Vagina (tissue), 2 donors: ENCODE measurements around the gene ZNHIT1. TPM values are rescaled to one million over a fixed set of nuclear protein-coding genes. Genes with fewer than 3 reads are reported as not detected.
A peak's percentile ranks its signal among the peaks of the same experiment; 100 is the strongest.

Experiments
- DNase-seq, 2 donors: peaks; one replicate each; pipeline ENCODE4 v3.0.0-alpha.2; 2017; ENCODE audit errors: extremely low spot score in 2 of 2
- H3K27ac ChIP-seq: fragments of 200-600 bp; sonication (generic); one replicate; pipeline ENCODE4 v1.5.1; 2019
- H3K27me3 ChIP-seq: fragments of 200-600 bp; sonication (generic); one replicate; pipeline ENCODE4 v1.5.1; 2019
- H3K36me3 ChIP-seq, 2 donors: fragments of 200-600 bp; sonication (generic); one replicate each; pipeline ENCODE4 v1.5.1; 2017 to 2019
- H3K4me1 ChIP-seq: fragments of 200-600 bp; sonication (generic); one replicate; pipeline ENCODE4 v1.5.1; 2019
- H3K4me3 ChIP-seq, 2 donors: fragments of 200-600 bp; sonication (generic); 1 replicate in 1 of 2; 2 replicates in 1 of 2; pipeline ENCODE4 v1.5.1; 2016 to 2019
- H3K9me3 ChIP-seq: fragments of 200-600 bp; sonication (generic); one replicate; pipeline ENCODE4 v1.5.1; 2019
- POLR2A ChIP-seq, 2 donors: fragments of 450-650 bp; IDR thresholded peaks; one replicate each; pipeline ENCODE4 v1.6.1; 2017; ENCODE audit warnings: antibody characterized with exemption in 2 of 2, mild to moderate bottlenecking in 2 of 2, moderate library complexity in 2 of 2
- POLR2AphosphoS5 ChIP-seq, 2 donors: sonication (generic); formaldehyde crosslinking; IDR thresholded peaks; one replicate each; pipeline ENCODE4 v1.9.0; 2017; ENCODE audit warnings: antibody characterized with exemption in 2 of 2, mild to moderate bottlenecking in 2 of 2, low read depth in 1 of 2; ENCODE audit not compliant: insufficient read depth in 1 of 2
- intact Hi-C: fragments of 100-400 bp; cut with DNase I; formaldehyde crosslinking; loops from one replicate; pipeline ENCODE4 v1.15.1; 2023
- total RNA-seq: library from RNA; depleted of rRNA; stranded (reverse); fragments of >200 nt; gene quantifications from one replicate; pipeline ENCODE4 v1.2.3, GENCODE V29; 2016
- TF ChIP-seq, protein P1 (sequence below), 3 experiments: fragments of 450-650 bp in 2 of 3; fragments of 200-600 bp in 1 of 3; sonication (generic) in 1 of 3; IDR thresholded peaks; one replicate each; pipeline ENCODE4 v1.5.1; 2017 to 2019; ENCODE audit warnings: antibody characterized with exemption in 3 of 3, mild to moderate bottlenecking in 2 of 3, moderate library complexity in 2 of 3

Gene ZNHIT1
- total RNA-seq, 1 donor from 2014 or later: 55.2 TPM

GRCh38 chr7:101238226-101239182 is 20.5 kb downstream of the ZNHIT1 start:
- Histone ChIP-seq H3K36me3 (peaks cover 0 to 17% of the 10 kb centered on the region in 2 donors), H3K27me3 (no peaks in the 10 kb centered on the region), H3K9me3 (no peaks in the 10 kb centered on the region), H3K4me1 (peaks cover 60% of the 10 kb centered on the region), H3K4me3 (peak overlapping the region in 1 of 2 donors; percentile 30), H3K27ac (peak overlapping the region; percentile 84)
- DNase-seq: no peak
- TF ChIP-seq POLR2A (IDR thresholded peaks at IDR 0.05) (no peak), POLR2AphosphoS5 (IDR thresholded peaks at IDR 0.05; ENCODE audit: insufficient read depth in 1 of 2, low read depth in 1 of 2) (no peak)
- TF ChIP-seq, protein P1, sequence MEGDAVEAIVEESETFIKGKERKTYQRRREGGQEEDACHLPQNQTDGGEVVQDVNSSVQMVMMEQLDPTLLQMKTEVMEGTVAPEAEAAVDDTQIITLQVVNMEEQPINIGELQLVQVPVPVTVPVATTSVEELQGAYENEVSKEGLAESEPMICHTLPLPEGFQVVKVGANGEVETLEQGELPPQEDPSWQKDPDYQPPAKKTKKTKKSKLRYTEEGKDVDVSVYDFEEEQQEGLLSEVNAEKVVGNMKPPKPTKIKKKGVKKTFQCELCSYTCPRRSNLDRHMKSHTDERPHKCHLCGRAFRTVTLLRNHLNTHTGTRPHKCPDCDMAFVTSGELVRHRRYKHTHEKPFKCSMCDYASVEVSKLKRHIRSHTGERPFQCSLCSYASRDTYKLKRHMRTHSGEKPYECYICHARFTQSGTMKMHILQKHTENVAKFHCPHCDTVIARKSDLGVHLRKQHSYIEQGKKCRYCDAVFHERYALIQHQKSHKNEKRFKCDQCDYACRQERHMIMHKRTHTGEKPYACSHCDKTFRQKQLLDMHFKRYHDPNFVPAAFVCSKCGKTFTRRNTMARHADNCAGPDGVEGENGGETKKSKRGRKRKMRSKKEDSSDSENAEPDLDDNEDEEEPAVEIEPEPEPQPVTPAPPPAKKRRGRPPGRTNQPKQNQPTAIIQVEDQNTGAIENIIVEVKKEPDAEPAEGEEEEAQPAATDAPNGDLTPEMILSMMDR (IDR thresholded peaks at IDR 0.05): no peak
- intact Hi-C loops: no loop called here

DNA sequence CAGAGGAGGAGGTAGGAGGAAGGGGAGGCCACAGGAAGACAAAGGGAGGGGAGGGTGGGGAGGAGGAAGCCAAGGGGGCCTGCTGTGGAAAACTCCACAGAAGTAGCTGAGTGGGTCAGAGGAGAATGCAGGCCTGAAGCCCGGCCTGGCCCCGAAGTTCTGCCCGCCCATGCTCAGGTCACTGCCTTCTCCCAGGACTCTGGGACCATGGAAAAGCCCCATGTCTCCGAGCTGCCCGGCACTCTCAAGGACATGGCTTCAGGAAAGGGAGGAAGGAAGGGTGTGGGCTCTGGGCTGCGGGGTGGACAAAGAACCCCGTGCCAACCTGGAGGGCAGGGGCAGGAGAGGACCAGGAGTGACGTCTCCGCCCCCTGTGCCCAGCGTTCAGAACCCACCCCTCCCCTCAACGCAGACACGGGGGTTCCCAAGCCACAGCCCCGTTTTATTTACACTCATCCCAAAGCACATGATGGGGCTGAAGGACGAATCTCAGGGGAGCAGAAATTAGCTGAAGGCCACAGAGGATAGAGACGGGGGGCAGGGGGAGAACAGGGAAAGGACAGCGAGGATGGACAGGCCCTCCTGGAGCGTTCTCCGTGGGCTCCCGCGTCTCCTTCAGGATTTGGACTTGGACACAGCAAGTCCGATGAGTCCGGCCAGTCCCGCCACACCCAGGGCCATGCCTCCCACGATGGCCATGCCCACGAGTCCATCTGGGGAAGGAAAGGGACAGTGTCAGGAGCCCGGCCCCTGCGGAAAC is 21.4 kb downstream of the ZNHIT1 start:
- intact Hi-C loops: no loop called here
- TF ChIP-seq POLR2AphosphoS5 (IDR thresholded peaks at IDR 0.05; ENCODE audit: insufficient read depth in 1 of 2, low read depth in 1 of 2): peak; percentile 17 to 32
- TF ChIP-seq POLR2A (IDR thresholded peaks at IDR 0.05): no peak
- TF ChIP-seq, protein P1 (IDR thresholded peaks at IDR 0.05): no peak
- DNase-seq: no peak
- peaks cover 67% of the 10 kb centered on the region for H3K4me1 ChIP-seq
- no peaks in the 10 kb centered on the region for H3K27me3 ChIP-seq
- peaks cover 0 to 17% of the 10 kb centered on the region in 2 donors for H3K36me3 ChIP-seq
- H3K9me3 ChIP-seq: no peaks in the 10 kb centered on the region
- no peak overlapping the region for H3K4me3 ChIP-seq
- H3K27ac ChIP-seq: peak overlapping the region; percentile 84

DNA sequence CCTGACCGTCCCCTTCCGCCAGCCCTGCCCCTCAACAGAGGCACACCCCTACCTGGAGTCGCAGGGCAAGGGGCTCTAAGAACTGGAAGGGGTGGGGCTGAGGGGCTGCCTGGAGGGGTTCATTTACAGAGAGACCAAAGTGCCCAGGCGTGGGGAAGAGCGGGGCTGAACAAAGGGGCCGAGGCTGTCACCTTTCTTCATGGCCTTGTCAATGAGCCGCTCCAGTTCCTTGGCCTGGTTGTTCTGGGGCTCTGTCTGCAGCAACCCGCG is 21.9 kb downstream of the ZNHIT1 start:
- Histone ChIP-seq H3K27me3 (no peaks in the 10 kb centered on the region), H3K9me3 (no peaks in the 10 kb centered on the region), H3K4me1 (peaks cover 67% of the 10 kb centered on the region), H3K27ac (peak overlapping the region; percentile 84), H3K36me3 (peaks cover 0 to 17% of the 10 kb centered on the region in 2 donors), H3K4me3 (no peak overlapping the region)
- no peak for TF ChIP-seq POLR2A (IDR thresholded peaks at IDR 0.05)
- no peak for TF ChIP-seq POLR2AphosphoS5 (IDR thresholded peaks at IDR 0.05; ENCODE audit: insufficient read depth in 1 of 2, low read depth in 1 of 2)
- TF ChIP-seq, protein P1 (IDR thresholded peaks at IDR 0.05): no peak
- intact Hi-C loops: no loop called here
- no peak for DNase-seq

DNA sequence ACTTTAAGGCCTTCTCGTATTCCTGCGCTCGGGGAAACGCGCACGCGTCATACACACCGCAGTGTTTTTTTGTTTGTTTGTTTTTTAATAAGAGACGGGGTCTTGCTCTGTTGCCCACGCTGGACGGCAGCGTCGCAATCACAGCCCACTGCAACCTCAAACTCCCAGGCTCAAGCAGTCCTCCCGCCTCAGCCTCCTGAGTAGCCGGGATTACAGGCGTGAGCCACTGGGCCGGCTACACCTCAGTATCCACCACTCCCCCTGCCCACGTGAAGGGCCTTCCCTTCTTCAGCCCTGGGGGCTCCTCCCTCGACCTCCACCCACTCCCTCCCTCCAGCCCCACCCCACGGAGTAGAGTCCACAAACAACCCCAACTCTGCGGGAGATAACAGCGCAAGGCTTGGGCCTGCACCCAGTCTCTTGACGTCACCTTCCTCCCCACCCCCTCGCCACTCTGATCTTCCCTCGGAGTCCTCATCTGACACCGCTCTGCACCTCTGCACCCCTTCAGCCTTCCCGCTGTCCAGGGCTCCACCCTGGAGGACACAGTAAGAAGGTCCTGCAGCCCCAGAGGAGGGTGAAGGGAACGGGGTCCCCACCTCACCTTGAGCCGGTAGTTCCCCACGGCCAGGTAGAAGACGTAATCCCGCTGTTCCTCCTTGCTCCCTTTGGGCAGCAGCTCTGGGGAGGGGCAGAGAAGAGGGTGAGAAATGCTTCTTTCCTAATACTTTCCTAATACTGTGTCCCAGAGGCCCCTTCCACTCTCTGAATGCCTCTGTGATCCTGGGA is 22.5 kb downstream of the ZNHIT1 start:
- H3K4me3 ChIP-seq: no peak overlapping the region
- peaks cover 70% of the 10 kb centered on the region for H3K4me1 ChIP-seq
- intact Hi-C loops: no loop called here
- H3K27ac ChIP-seq: peak overlapping the region; percentile 84
- no peaks in the 10 kb centered on the region for H3K9me3 ChIP-seq
- no peak for DNase-seq
- no peaks in the 10 kb centered on the region for H3K27me3 ChIP-seq
- TF ChIP-seq POLR2AphosphoS5 (IDR thresholded peaks at IDR 0.05; ENCODE audit: insufficient read depth in 1 of 2, low read depth in 1 of 2) (no peak), POLR2A (IDR thresholded peaks at IDR 0.05) (no peak)
- TF ChIP-seq, protein P1 (IDR thresholded peaks at IDR 0.05): no peak
- H3K36me3 ChIP-seq: peaks cover 0 to 17% of the 10 kb centered on the region in 2 donors
